AG10803 (cell line): ENCODE data around the gene CRABP2.

Source experiments
- DNase-seq: peaks from one replicate; pipeline ENCODE4 v3.0.0; 2010; ENCODE audit warnings: low read depth
- H3K4me3 ChIP-seq: 2 replicates; pipeline ENCODE4 v1.5.1; 2011; ENCODE audit warnings: mild to moderate bottlenecking, low read length, control low read depth
- TF ChIP-seq, protein P1 (sequence below): conservative IDR thresholded peaks from 2 replicates; pipeline ENCODE4 v1.5.1; 2011; ENCODE audit warnings: mild to moderate bottlenecking, low read length, control low read depth, inconsistent platforms

CRABP2 gene

DNA sequence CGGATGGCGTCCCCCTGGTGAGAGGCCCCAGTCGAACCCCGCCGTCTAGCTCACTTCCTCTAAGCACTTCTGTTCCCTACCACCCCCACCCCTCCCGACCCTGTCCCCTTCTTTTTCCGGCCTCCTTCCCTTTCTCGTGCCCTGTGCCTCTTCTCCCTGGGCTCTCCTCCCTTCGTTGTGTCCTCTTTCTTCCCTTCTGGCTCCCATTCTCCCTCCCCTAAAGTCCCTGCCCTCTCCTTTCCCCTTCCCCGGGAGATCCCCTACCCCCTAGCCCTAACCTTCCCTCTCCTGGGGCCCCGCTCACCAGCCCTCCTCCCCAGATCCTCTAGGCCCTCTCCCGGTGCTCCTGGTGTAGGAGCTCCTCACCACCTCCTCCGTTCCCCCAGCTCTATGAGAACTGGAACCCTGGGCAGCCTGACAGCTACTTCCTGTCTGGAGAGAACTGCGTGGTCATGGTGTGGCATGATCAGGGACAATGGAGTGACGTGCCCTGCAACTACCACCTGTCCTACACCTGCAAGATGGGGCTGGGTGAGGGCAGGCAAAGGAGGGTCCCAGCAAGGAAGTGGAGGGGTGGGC is 47.6 kb downstream of the CRABP2 start:
- DNase-seq: no peak
- no peak overlapping the region; the same call in 1 of the 2 replicates for H3K4me3 ChIP-seq
- TF ChIP-seq, protein P1, sequence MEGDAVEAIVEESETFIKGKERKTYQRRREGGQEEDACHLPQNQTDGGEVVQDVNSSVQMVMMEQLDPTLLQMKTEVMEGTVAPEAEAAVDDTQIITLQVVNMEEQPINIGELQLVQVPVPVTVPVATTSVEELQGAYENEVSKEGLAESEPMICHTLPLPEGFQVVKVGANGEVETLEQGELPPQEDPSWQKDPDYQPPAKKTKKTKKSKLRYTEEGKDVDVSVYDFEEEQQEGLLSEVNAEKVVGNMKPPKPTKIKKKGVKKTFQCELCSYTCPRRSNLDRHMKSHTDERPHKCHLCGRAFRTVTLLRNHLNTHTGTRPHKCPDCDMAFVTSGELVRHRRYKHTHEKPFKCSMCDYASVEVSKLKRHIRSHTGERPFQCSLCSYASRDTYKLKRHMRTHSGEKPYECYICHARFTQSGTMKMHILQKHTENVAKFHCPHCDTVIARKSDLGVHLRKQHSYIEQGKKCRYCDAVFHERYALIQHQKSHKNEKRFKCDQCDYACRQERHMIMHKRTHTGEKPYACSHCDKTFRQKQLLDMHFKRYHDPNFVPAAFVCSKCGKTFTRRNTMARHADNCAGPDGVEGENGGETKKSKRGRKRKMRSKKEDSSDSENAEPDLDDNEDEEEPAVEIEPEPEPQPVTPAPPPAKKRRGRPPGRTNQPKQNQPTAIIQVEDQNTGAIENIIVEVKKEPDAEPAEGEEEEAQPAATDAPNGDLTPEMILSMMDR: 0 out of 2 replicates have a peak, but pooled peaks have one; percentile 2

DNA sequence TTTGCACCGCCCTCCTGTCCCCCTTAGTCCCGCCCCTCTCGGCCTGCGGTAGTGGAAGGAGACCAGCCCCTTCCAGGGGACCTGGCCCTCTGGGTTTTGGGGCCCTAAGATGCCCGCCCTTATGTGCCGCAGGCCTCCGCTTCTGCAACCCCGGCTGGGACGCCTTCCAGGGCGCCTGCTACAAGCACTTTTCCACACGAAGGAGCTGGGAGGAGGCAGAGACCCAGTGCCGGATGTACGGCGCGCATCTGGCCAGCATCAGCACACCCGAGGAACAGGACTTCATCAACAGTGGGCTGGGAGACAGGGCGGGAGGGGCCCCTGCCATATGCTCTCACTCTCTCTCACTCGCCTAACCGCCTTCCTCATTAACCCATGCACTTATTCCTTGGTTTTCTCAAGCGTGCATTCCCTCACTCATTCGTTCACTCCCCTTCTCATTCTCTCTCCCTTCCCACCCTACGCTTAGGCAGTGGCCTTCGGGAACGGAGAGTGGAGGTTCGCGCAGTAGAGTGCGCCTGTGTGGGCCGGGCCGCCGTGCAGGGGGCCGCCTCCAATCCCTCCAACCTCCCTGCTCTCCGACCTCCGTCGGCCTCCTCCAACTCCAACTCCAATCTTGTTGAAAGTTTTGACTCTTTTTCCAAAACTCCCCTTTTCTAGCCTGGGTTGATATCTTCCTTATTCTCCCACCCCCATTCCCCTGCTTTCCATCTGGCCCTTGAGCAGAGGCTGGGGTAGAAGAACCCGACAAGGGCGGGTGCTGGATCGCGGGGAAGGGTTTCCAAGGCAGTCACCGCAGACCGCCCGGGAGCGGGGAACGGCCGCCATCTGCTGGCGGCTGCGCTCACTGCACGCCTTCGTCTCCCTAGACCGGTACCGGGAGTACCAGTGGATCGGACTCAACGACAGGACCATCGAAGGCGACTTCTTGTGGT is 48.3 kb downstream of the CRABP2 start:
- peak overlapping the region; percentile 35 for H3K4me3 ChIP-seq
- TF ChIP-seq, protein P1: peak; percentile 86

DNA sequence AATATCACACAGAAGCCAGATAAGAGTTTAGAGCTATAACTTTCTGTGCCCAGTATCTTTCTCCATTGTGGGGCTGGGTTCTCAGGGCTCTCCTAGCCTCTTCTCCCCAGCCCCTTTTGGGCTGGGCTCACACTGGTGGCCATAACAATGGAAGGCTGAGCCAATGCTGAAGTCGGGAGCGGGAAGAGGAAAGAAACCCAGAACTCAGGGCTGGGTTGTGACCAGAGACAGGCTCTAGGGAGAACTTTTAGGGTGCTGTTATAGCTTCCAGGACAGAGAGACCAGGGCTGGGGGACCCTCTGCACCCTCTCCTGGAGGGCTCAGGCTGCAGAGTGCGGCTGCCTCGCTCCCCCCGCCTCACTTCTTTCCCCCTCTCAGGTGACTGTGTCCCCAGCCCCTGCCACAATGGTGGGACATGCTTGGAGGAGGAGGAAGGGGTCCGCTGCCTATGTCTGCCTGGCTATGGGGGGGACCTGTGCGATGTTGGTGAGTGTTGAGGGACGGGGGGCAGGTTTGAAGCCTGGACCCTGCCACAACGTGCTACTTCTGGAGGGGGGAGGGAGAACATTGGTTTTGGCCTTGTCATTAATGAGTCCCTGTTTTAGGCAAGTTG is 49.4 kb downstream of the CRABP2 start:
- TF ChIP-seq, protein P1: no peak
- DNase-seq: no peak
- no peak overlapping the region for H3K4me3 ChIP-seq

More for the DNA sequence above, 48.3 kb downstream of the CRABP2 start:
- peak; percentile 45 for DNase-seq

DNA sequence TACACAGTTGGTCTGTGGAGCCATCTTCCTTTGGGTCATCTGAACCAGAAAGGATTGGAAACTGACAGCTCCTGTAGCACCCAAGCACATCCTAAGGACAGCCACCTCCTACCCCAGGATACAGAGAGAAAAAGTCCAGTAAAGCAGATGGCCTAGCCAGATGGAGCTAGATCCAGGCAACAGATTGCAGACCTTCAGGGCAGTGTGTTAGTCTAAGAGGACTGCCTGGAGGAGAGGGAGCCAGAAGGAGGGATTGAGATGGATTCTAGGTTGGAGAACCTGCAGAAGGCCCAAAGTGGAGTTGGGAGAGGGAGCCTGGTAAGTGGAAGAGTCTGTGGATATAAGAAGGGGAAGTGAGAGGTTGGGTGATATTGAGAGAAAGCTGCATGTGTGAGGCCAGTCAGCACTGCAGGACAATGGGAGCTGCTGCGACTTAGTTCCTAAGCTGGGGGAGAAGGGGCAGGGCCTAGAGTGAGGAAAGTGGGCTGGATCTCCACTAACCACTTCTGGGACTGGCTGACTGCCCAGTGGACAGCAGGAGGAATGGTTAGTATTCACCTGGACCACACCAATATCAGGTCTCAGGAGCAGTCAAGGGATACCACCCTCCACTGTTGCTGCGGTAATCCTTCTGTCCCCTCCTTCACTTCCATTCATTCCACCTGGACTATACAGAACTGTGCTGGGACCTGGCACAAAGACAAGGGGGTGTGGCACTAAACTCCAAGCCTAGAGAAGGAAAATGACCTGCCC is 50.1 kb downstream of the CRABP2 start:
- DNase-seq: no peak
- TF ChIP-seq, protein P1: no peak
- no peak overlapping the region for H3K4me3 ChIP-seq

DNA sequence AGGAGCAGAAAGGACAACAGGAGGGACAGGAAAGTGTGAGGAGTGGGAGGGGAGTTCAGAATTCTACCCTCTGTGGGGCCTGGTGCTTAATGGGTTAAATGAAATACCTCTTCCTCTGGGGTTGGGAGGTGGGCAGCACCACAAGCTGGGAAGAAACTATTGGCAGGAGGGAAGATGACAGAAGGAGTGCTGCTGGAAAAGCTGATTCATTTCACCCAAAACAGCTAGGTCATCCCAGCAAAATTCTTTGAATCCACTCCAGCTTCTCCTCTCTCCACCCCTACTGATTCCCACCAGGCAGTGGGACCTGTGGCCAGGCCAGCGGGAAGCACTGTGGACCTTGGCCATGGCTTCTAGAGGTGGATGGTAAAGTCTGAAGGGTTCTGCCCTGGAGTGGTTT is 50.7 kb downstream of the CRABP2 start:
- H3K4me3 ChIP-seq: no peak overlapping the region
- TF ChIP-seq, protein P1: no peak
- DNase-seq: no peak

DNA sequence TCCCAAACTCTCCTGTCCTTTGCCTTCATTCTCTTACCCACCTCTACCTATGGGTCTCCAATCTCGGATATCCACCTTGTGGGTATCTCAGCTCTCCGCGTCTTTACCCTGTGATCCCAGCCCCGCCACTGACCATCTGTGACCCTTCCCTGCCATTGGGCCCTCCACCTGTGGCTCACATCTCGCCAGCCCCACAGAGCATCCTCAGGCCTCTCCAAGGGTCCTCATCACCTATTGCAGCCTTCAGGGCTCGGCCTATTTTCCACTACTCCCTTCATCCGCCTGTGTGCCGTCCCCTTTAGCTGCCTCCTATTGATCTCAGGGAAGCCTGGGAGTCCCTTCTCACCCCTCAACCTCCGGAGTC is 52.4 kb downstream of the CRABP2 start:
- TF ChIP-seq, protein P1: no peak
- no peak overlapping the region for H3K4me3 ChIP-seq
- no peak for DNase-seq
